Measurements from ENCODE around the gene ANP32A. TPM values are rescaled to one million over a fixed set of nuclear protein-coding genes. Genes with fewer than 3 reads are reported as not detected.

Gene ANP32A
- polyA plus RNA-seq, 1 donor (not counting 4 experiments of a cell fraction or from before 2014, with no cell fraction given), result 93.6 TPM

GRCh38 chr15:68739390-68740080, 81.2 kb downstream of the ANP32A start:
- no peaks in the 10 kb centered on the region for H3K9me1 ChIP-seq (ENCODE audit: control insufficient read depth, extremely low read depth, insufficient read depth, low read length)
- no peaks in the 10 kb centered on the region for H3K9me3 ChIP-seq (ENCODE audit: control insufficient read depth, low read depth, low read length)
- no peak for DNase-seq (ENCODE audit: low read depth, low spot score)
- FAIRE-seq, result no peak
- no peaks in the 10 kb centered on the region for H3K79me2 ChIP-seq (ENCODE audit: control insufficient read depth, insufficient read depth, low read length)
- H3K9ac ChIP-seq (ENCODE audit: control insufficient read depth, extremely low read depth, insufficient read depth, low read length), result no peak overlapping the region
- no peaks in the 10 kb centered on the region for H3K4me1 ChIP-seq (ENCODE audit: control insufficient read depth, extremely low read depth, insufficient read depth, low read length)
- H3K4me3 ChIP-seq (ENCODE audit: control insufficient read depth in 2 of 3, extremely low read depth in 1 of 3, insufficient read depth in 2 of 3, low read depth in 1 of 3, low read length in 3 of 3), result no peak overlapping the region
- dilution Hi-C loops (cut with MboI; ENCODE audit: extremely low pct_ligation_motif_present, low sequenced_read_pairs), result no loop called here
- H3K27ac ChIP-seq (ENCODE audit: control insufficient read depth, insufficient read depth, low read length), result no peak overlapping the region
- no peak overlapping the region for H2AFZ ChIP-seq (ENCODE audit: control insufficient read depth, low read length)
- H3K27me3 ChIP-seq (ENCODE audit: control insufficient read depth, extremely low read depth, insufficient read depth, low read length), result peaks cover 4% of the 10 kb centered on the region
- no peaks in the 10 kb centered on the region for H3K36me3 ChIP-seq (ENCODE audit: control insufficient read depth in 2 of 2, extremely low read depth in 1 of 2, insufficient read depth in 2 of 2, low read length in 2 of 2)
- no peaks in the 10 kb centered on the region for H4K20me1 ChIP-seq (ENCODE audit: control insufficient read depth, extremely low read depth, insufficient read depth, low read length)
- H3K4me2 ChIP-seq (ENCODE audit: control insufficient read depth, extremely low read depth, insufficient read depth, low read depth, low read length), result no peak overlapping the region
- TF ChIP-seq CTCF (optimal IDR thresholded peaks at IDR 0.05 in 1 of 3, IDR thresholded peaks at IDR 0.05 in 1 of 3, conservative IDR thresholded peaks at IDR 0.05 in 1 of 3; ENCODE audit: extremely low read depth in 1 of 3, insufficient read depth in 2 of 3, low read length in 3 of 3), result no peak
- TF ChIP-seq EZH2 (IDR thresholded peaks at IDR 0.05; ENCODE audit: low read length), result no peak

GRCh38 chr15:68735610-68736009, 85.1 kb downstream of the ANP32A start:
- Histone ChIP-seq H3K27me3 (ENCODE audit: control insufficient read depth, extremely low read depth, insufficient read depth, low read length) (peaks cover 21% of the 10 kb centered on the region), H3K27ac (ENCODE audit: control insufficient read depth, insufficient read depth, low read length) (no peak overlapping the region), H3K4me2 (ENCODE audit: control insufficient read depth, extremely low read depth, insufficient read depth, low read depth, low read length) (no peak overlapping the region), H3K79me2 (ENCODE audit: control insufficient read depth, insufficient read depth, low read length) (no peaks in the 10 kb centered on the region), H3K9ac (ENCODE audit: control insufficient read depth, extremely low read depth, insufficient read depth, low read length) (no peak overlapping the region), H3K4me3 (ENCODE audit: control insufficient read depth in 2 of 3, extremely low read depth in 1 of 3, insufficient read depth in 2 of 3, low read depth in 1 of 3, low read length in 3 of 3) (no peak overlapping the region), H3K9me3 (ENCODE audit: control insufficient read depth, low read depth, low read length) (no peaks in the 10 kb centered on the region), H2AFZ (ENCODE audit: control insufficient read depth, low read length) (no peak overlapping the region), H3K9me1 (ENCODE audit: control insufficient read depth, extremely low read depth, insufficient read depth, low read length) (no peaks in the 10 kb centered on the region), H3K4me1 (ENCODE audit: control insufficient read depth, extremely low read depth, insufficient read depth, low read length) (no peaks in the 10 kb centered on the region), H3K36me3 (ENCODE audit: control insufficient read depth in 2 of 2, extremely low read depth in 1 of 2, insufficient read depth in 2 of 2, low read length in 2 of 2) (no peaks in the 10 kb centered on the region), H4K20me1 (ENCODE audit: control insufficient read depth, extremely low read depth, insufficient read depth, low read length) (no peaks in the 10 kb centered on the region)
- DNase-seq (ENCODE audit: low read depth, low spot score), result no peak
- dilution Hi-C loops (cut with MboI; ENCODE audit: extremely low pct_ligation_motif_present, low sequenced_read_pairs), result no loop called here
- FAIRE-seq, result no peak
- no peak for TF ChIP-seq CTCF (optimal IDR thresholded peaks at IDR 0.05 in 1 of 3, IDR thresholded peaks at IDR 0.05 in 1 of 3, conservative IDR thresholded peaks at IDR 0.05 in 1 of 3; ENCODE audit: extremely low read depth in 1 of 3, insufficient read depth in 2 of 3, low read length in 3 of 3)
